Measurements from ENCODE around the gene GREM1. TPM values are rescaled to one million over a fixed set of nuclear protein-coding genes. Genes with fewer than 3 reads are reported as not detected.

Gene GREM1
- total RNA-seq, 4 donors from 2014 or later = 0.31 to 1.0 (median 0.41) TPM; not detected in 1

GRCh38 chr15:32750979-32751378, 33.2 kb downstream of the GREM1 start:
- no peak overlapping the region for H3K4me3 ChIP-seq
- H3K4me1 ChIP-seq = no peaks in the 10 kb centered on the region
- no peaks in the 10 kb centered on the region for H3K9me3 ChIP-seq
- H3K27ac ChIP-seq = no peak overlapping the region
- in situ Hi-C loops (cut with MboI; ENCODE audit: low sequenced_read_pairs in 4 of 4) (no loop called here), intact Hi-C loops (cut with DNase I; ENCODE audit: low total_unique reads) (no loop called here)
- DNase-seq (no peak), ATAC-seq (no peak)
- TF ChIP-seq POLR2A (IDR thresholded peaks at IDR 0.05) = no peak
- TF ChIP-seq, protein P1, sequence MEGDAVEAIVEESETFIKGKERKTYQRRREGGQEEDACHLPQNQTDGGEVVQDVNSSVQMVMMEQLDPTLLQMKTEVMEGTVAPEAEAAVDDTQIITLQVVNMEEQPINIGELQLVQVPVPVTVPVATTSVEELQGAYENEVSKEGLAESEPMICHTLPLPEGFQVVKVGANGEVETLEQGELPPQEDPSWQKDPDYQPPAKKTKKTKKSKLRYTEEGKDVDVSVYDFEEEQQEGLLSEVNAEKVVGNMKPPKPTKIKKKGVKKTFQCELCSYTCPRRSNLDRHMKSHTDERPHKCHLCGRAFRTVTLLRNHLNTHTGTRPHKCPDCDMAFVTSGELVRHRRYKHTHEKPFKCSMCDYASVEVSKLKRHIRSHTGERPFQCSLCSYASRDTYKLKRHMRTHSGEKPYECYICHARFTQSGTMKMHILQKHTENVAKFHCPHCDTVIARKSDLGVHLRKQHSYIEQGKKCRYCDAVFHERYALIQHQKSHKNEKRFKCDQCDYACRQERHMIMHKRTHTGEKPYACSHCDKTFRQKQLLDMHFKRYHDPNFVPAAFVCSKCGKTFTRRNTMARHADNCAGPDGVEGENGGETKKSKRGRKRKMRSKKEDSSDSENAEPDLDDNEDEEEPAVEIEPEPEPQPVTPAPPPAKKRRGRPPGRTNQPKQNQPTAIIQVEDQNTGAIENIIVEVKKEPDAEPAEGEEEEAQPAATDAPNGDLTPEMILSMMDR (IDR thresholded peaks at IDR 0.05 in 4 of 5, conservative IDR thresholded peaks at IDR 0.05 in 1 of 5) = no peak
- H3K27me3 ChIP-seq = no peaks in the 10 kb centered on the region
- no peaks in the 10 kb centered on the region for H3K36me3 ChIP-seq

DNA sequence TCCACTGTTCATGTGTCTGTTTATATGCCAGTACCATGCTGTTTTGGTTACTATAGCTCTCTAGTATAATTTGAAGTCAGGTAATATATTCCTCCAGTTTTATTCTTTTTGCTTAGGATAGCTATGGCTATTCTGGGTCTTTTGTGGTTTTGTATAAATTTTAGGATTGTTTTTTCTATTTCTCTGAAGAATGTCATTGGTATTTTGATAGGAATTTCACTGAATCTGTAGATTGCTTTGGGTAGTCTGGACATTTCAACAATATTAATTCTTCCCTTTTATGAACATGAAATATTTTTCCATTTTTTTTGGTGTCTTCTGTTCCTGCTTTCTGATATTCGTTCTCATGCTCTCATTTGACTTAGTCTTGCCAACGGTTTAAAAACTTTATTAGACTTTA, 39.6 kb downstream of the GREM1 start:
- Histone ChIP-seq H3K9me3 (no peaks in the 10 kb centered on the region), H3K36me3 (no peaks in the 10 kb centered on the region), H3K4me3 (no peak overlapping the region), H3K27me3 (no peaks in the 10 kb centered on the region), H3K4me1 (no peaks in the 10 kb centered on the region), H3K27ac (no peak overlapping the region)
- in situ Hi-C loops (cut with MboI; ENCODE audit: low sequenced_read_pairs in 4 of 4) = no loop called here
- intact Hi-C loops (cut with DNase I; ENCODE audit: low total_unique reads) = no loop called here
- ATAC-seq = no peak
- no peak for DNase-seq
- no peak for TF ChIP-seq POLR2A (IDR thresholded peaks at IDR 0.05)
- TF ChIP-seq, protein P1 (IDR thresholded peaks at IDR 0.05 in 4 of 5, conservative IDR thresholded peaks at IDR 0.05 in 1 of 5) = no peak

DNA sequence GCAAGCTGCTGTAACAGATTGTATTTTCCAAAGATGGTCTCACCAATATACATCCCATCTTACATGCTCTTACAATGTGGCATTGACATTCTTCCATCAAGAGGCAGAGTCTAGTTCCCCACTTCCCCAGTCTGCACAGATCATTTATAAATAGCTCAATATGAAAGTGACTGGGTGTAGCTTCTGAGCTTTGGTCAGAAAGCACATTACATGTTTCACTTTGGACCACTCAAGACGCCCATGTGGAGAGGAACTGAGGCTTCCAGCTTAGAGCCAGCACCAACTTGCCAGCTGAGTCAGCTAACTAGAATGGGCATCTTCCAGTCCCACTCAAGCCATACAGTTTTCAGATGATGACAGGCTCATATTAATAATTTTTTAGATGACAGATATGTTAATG, 45.5 kb downstream of the GREM1 start:
- Histone ChIP-seq H3K27me3 (no peaks in the 10 kb centered on the region), H3K4me3 (no peak overlapping the region), H3K9me3 (no peaks in the 10 kb centered on the region), H3K27ac (no peak overlapping the region), H3K4me1 (no peaks in the 10 kb centered on the region), H3K36me3 (no peaks in the 10 kb centered on the region)
- ATAC-seq = no peak
- in situ Hi-C loops (cut with MboI; ENCODE audit: low sequenced_read_pairs in 4 of 4) = no loop called here
- no peak for DNase-seq
- TF ChIP-seq, protein P1 (IDR thresholded peaks at IDR 0.05 in 4 of 5, conservative IDR thresholded peaks at IDR 0.05 in 1 of 5) = no peak
- TF ChIP-seq POLR2A (IDR thresholded peaks at IDR 0.05) = no peak
- intact Hi-C loops (cut with DNase I; ENCODE audit: low total_unique reads) = no loop called here

DNA sequence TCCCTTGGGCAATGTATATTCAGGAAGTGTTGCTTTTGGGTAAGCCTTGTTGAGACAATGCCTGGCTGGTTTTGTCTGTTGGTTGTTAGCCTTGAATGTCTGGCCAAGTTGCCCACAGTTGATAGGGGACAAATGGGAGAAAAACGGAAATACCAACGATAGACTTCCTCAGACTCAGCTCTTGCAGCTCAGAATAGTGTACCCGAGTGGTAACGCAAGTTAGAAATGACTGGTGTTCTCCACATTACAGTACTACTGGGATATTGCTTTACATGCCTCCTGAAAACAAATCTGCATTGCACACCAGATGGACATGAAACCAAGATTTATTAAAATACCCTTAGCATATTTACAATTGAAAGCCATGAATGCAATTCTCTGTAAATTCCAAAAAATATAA, 47.4 kb downstream of the GREM1 start:
- Histone ChIP-seq H3K36me3 (no peaks in the 10 kb centered on the region), H3K27ac (no peak overlapping the region), H3K9me3 (no peaks in the 10 kb centered on the region), H3K27me3 (no peaks in the 10 kb centered on the region), H3K4me1 (no peaks in the 10 kb centered on the region), H3K4me3 (no peak overlapping the region)
- no peak for DNase-seq
- intact Hi-C loops (cut with DNase I; ENCODE audit: low total_unique reads) (no loop called here), in situ Hi-C loops (cut with MboI; ENCODE audit: low sequenced_read_pairs in 4 of 4) (no loop called here)
- ATAC-seq = no peak
- TF ChIP-seq, protein P1 (IDR thresholded peaks at IDR 0.05 in 4 of 5, conservative IDR thresholded peaks at IDR 0.05 in 1 of 5) = no peak
- no peak for TF ChIP-seq POLR2A (IDR thresholded peaks at IDR 0.05)

DNA sequence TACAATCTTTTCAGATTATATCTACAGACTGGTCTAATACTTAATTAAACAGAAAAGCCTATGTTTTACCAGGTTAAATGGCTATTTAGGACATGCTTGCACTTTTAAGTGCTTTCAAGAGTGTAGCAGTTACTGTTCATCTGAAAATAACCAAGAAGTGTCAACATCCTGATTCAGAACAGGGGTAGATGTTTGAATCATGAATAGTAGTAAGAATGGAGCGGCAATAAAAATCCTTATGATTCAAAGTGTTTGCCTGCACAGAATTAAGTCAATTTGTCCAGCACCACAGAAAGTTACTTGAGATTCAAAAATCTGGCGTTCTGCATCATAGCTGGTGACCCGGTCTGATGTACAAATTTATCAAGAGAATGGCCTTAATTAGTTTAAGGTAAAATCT, 48.3 kb downstream of the GREM1 start:
- H3K4me3 ChIP-seq = no peak overlapping the region
- no peak overlapping the region for H3K27ac ChIP-seq
- no peaks in the 10 kb centered on the region for H3K27me3 ChIP-seq
- in situ Hi-C loops (cut with MboI; ENCODE audit: low sequenced_read_pairs in 4 of 4) = no loop called here
- H3K36me3 ChIP-seq = no peaks in the 10 kb centered on the region
- ATAC-seq (no peak), DNase-seq (no peak)
- intact Hi-C loops (cut with DNase I; ENCODE audit: low total_unique reads) = no loop called here
- no peaks in the 10 kb centered on the region for H3K4me1 ChIP-seq
- H3K9me3 ChIP-seq = no peaks in the 10 kb centered on the region
- TF ChIP-seq, protein P1 (IDR thresholded peaks at IDR 0.05 in 4 of 5, conservative IDR thresholded peaks at IDR 0.05 in 1 of 5) = no peak
- TF ChIP-seq POLR2A (IDR thresholded peaks at IDR 0.05) = no peak
